Right atrium auricular region (tissue), 2 donors: ENCODE measurements around the gene MFAP4. TPM values are rescaled to one million over a fixed set of nuclear protein-coding genes. Genes with fewer than 3 reads are reported as not detected.

Experiments used
- DNase-seq: peaks from one replicate; pipeline ENCODE4 v3.0.0-alpha.2; 2019; ENCODE audit warnings: low spot score
- H3K27ac ChIP-seq, 2 donors: fragments of 200-600 bp; sonication (generic); 1 replicate in 1 of 2; 2 replicates in 1 of 2; pipeline ENCODE4 v1.5.1; 2016 to 2019
- H3K27me3 ChIP-seq, 2 donors: fragments of 200-600 bp; sonication (generic); one replicate each; pipeline versions ENCODE4 v1.5.1 to v1.6.0; 2017 to 2019
- H3K36me3 ChIP-seq: fragments of 200-600 bp; sonication (generic); one replicate; pipeline ENCODE4 v1.5.1; 2016
- H3K4me1 ChIP-seq, 2 donors: fragments of 200-600 bp; sonication (generic); one replicate each; pipeline versions ENCODE4 v1.5.1 to v1.6.0; 2017 to 2019
- H3K4me3 ChIP-seq, 2 donors: fragments of 200-600 bp; sonication (generic); 1 replicate in 1 of 2; 2 replicates in 1 of 2; pipeline ENCODE4 v1.5.1; 2017 to 2019; ENCODE audit warnings: mild to moderate bottlenecking in 1 of 2, moderate library complexity in 1 of 2
- H3K9me3 ChIP-seq, 2 donors: fragments of 200-600 bp; sonication (generic); one replicate each; pipeline ENCODE4 v1.5.1; 2019
- CTCF ChIP-seq, 2 donors: fragments of 200-600 bp; sonication (generic); IDR thresholded peaks; one replicate each; pipeline ENCODE4 v1.5.1; 2019; ENCODE audit warnings: antibody characterized with exemption in 2 of 2
- total RNA-seq, 2 donors: library from RNA; depleted of rRNA; stranded (reverse); fragments of >200 nt; gene quantifications; one replicate each; pipeline ENCODE4 v1.1.0, GENCODE V29; 2016

The MFAP4 gene
- total RNA-seq, 2 donors from 2014 or later = 78.5 to 104 TPM

DNA sequence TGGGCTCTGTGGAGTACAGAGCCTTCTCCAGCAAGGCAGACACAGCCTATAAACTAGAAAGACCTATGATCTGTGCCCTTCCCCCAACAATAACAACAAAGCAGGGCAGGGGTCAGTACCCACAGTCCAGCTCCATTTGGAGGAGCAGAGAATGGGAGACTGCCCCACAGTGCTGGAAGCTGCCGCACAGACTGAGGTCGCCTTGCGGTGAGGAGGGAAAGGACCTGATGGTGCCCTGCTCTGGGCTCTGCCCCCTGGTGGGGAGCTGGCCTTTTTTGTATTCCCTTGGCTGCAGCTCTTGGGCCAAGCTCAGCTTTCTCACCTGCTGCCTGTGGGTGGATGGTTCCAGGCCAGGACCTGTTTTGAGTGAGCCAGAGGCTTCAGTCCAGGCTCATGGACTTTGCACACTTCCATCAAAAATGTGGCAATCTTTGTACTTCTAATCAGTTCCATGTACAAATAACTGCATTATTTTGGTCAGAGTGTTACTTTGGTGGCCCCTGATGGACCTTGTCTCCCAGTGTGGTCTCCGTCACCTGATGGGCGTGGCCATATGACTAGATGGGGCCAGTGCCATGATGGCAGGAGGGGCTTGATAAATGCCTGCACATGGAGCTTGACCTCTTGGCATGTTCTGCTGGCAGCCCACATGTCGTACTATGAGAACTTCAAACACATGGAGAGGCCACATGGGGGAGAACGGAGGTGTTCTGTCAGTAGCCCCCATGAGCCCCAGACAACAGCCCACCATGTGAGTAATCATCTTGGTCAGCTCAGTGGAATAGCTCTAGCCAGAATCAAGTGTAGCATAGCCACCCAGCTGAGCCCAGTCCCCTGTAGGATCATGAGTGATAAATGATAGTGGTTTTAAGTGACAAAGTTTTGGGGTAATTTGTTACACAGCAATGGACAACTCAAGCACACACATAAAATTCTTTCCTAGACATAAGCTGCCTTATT lies 48.7 kb downstream of the MFAP4 start:
- Histone ChIP-seq H3K36me3 (peaks cover 13% of the 10 kb centered on the region), H3K9me3 (no peaks in the 10 kb centered on the region), H3K4me1 (peaks cover 0 to 49% of the 10 kb centered on the region in 2 donors), H3K27ac (peak overlapping the region; percentile 61 to 76), H3K4me3 (no peak overlapping the region), H3K27me3 (no peaks in the 10 kb centered on the region)
- TF ChIP-seq CTCF (IDR thresholded peaks at IDR 0.05) = peak; percentile 55 to 71
- no peak for DNase-seq

GRCh38 chr17:19337712-19338023 lies 49.3 kb downstream of the MFAP4 start:
- no peaks in the 10 kb centered on the region for H3K27me3 ChIP-seq
- TF ChIP-seq CTCF (IDR thresholded peaks at IDR 0.05) = no peak
- peak overlapping the region; percentile 61 to 76 for H3K27ac ChIP-seq
- H3K4me1 ChIP-seq = peaks cover 0 to 43% of the 10 kb centered on the region in 2 donors
- peaks cover 13% of the 10 kb centered on the region for H3K36me3 ChIP-seq
- no peaks in the 10 kb centered on the region for H3K9me3 ChIP-seq
- no peak for DNase-seq
- H3K4me3 ChIP-seq = no peak overlapping the region

DNA sequence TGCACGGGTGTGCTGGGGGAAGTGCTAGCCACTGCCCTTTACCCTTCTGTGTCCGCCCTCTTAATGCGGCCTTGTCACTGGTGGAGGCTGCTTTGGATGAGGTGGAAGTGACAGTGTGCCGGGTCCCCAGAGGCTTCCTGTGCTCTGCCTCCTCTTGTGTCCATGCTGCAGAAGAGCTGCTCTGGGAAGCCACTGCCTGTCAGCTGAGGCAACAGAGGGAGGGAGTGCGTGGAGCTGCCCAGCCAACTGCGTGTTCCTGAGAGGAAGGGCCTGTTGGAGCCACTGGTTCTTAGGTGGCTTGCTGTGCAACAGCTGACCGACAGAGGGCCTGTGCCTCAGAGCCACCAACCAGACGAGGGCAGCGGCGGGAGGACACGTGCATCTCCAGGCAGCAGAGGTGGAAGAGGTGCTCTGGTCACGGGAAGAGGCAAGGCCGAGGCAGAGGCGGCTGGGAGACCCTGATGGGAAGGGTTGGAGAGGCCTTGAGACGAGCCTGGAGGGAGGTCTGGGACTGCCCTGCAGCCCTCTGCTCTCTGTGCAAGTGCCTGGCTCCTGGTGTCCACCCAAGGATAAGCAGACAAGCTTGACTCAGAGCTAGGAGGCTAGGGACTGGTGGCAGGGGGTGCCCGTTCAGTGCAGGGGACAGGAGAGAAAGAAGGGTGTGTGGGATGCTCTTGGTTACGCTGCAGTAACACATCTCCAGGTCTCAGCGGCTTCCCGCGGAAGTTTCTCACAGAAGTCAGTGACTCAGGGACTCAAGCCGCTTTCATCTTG lies 49.9 kb downstream of the MFAP4 start:
- Histone ChIP-seq H3K4me3 (no peak overlapping the region), H3K27ac (peak overlapping the region; percentile 61 to 76), H3K36me3 (peaks cover 13% of the 10 kb centered on the region), H3K27me3 (no peaks in the 10 kb centered on the region), H3K4me1 (peaks cover 0 to 38% of the 10 kb centered on the region in 2 donors), H3K9me3 (no peaks in the 10 kb centered on the region)
- DNase-seq = peak; percentile 71
- peak; percentile 13 to 78 for TF ChIP-seq CTCF (IDR thresholded peaks at IDR 0.05)

DNA sequence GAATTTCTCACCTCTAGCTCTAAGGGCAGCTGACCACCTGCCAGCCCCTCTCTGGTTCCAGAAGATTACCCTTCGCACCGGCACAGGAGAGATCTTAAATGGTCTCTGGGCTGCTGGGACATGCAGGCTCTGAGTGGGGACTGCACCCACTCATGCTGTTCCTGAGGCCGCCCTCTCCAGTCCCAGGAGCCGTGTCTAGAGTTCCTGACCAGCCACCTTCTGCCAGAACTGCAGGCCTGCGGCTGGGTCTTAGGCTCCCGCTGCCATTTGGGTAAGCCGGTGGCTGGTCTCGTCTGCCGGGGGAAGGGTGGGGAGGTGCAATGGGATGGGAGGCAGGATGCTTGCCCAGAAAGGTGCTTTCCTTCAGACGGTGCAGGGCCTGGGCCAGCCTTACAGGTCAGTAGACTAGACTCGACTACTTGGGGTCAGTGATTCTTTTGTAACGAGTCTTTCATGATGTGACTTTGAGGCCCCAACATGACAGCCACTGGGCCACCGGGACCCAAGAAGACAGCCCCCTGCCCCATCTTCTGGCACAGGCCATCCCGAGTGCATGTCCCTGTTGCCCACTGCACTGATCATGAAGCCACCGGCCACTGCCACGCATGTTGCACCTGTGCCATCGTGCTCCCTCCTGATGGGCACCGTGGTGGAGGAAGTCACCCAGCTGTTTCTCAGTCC lies 50.9 kb downstream of the MFAP4 start:
- no peak for TF ChIP-seq CTCF (IDR thresholded peaks at IDR 0.05)
- Histone ChIP-seq H3K27ac (peak overlapping the region in 1 of 2 donors; percentile 76), H3K4me1 (peaks cover 0 to 38% of the 10 kb centered on the region in 2 donors), H3K9me3 (no peaks in the 10 kb centered on the region), H3K36me3 (peaks cover 13% of the 10 kb centered on the region), H3K4me3 (no peak overlapping the region), H3K27me3 (no peaks in the 10 kb centered on the region)
- DNase-seq = no peak

DNA sequence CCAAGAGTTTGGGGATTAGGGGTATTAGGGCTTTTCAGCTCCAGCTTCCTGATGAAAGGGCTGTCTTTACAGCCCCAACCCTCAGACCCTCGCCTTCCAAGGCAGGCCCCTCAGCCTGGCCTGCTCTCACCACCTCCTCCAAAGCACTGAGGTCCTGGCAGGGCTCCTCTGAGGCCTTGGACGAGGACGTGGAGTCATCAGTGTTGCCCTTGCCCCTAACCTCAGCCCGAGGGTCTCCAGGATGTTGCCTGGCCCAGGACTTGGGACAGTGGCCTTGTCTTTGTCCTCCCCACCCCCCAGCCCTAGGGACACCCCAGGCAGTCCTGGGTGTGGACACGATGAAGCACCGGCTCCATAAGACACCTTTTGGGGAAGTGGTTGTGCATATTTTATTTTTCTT lies 52.7 kb downstream of the MFAP4 start:
- no peaks in the 10 kb centered on the region for H3K9me3 ChIP-seq
- H3K4me1 ChIP-seq = peaks cover 0 to 41% of the 10 kb centered on the region in 2 donors
- H3K4me3 ChIP-seq = no peak overlapping the region
- H3K27ac ChIP-seq = no peak overlapping the region
- TF ChIP-seq CTCF (IDR thresholded peaks at IDR 0.05) = no peak
- DNase-seq = no peak
- H3K27me3 ChIP-seq = no peaks in the 10 kb centered on the region
- peaks cover 18% of the 10 kb centered on the region for H3K36me3 ChIP-seq
